KOPT-K1 (cell line): Measurements from ENCODE around the gene NGEF.

Source experiments
- H3K27ac ChIP-seq: fragments of 200-600 bp; sonication (generic); 2 replicates; pipeline ENCODE4 v1.5.1; 2016; ENCODE audit warnings: antibody characterized with exemption, mild to moderate bottlenecking, low read depth, low read length; ENCODE audit not compliant: poor library complexity, severe bottlenecking
- H3K36me3 ChIP-seq: fragments of 200-600 bp; sonication (generic); 2 replicates; pipeline ENCODE4 v1.5.1; 2017; ENCODE audit warnings: antibody characterized with exemption, mild to moderate bottlenecking, low read length, moderate library complexity; ENCODE audit not compliant: insufficient read depth
- H3K9me3 ChIP-seq: fragments of 200-600 bp; sonication (generic); 2 replicates; pipeline ENCODE4 v1.5.1; 2017; ENCODE audit warnings: antibody characterized with exemption, low read length, mild to moderate bottlenecking; ENCODE audit not compliant: insufficient read depth, poor library complexity, severe bottlenecking

The NGEF gene

DNA sequence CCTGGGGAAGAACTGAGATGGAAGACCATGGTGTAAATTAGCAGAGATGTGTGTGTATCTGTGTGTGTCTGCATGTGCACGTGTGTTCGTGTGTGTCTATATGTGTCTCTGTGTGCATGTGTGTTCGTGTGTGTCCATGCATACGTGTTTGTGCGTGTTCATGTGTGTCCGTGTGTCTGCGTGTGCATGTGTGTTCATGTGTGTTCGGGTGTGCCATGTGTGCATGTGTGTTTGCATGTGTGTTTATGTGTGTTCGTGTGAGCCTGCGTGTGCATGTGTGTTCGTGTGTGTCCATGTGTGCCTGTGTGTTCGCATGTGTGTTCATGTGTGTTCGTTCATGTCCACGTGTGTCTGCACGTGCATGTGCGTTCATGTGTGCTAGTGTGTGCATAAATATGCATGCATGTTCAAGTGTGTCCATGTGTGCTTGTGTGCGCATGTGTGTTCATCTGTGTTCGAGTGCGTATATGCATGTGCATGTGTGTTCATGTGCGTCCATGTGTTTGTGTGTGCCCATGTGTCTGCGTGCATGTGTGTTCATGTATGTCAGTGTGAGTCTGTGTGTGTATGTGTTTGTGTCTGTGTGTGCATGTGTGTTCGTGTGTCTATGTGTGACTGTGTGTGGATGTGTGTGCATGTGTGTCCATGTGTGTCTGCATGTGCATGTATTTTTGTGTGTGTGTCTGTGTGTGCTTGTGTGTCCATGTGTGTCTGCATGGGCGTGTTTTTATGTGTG lies 22.5 kb upstream of the NGEF start:
- H3K27ac ChIP-seq, result no peak overlapping the region
- H3K9me3 ChIP-seq, result no peaks in the 10 kb centered on the region
- H3K36me3 ChIP-seq, result no peaks in the 10 kb centered on the region

DNA sequence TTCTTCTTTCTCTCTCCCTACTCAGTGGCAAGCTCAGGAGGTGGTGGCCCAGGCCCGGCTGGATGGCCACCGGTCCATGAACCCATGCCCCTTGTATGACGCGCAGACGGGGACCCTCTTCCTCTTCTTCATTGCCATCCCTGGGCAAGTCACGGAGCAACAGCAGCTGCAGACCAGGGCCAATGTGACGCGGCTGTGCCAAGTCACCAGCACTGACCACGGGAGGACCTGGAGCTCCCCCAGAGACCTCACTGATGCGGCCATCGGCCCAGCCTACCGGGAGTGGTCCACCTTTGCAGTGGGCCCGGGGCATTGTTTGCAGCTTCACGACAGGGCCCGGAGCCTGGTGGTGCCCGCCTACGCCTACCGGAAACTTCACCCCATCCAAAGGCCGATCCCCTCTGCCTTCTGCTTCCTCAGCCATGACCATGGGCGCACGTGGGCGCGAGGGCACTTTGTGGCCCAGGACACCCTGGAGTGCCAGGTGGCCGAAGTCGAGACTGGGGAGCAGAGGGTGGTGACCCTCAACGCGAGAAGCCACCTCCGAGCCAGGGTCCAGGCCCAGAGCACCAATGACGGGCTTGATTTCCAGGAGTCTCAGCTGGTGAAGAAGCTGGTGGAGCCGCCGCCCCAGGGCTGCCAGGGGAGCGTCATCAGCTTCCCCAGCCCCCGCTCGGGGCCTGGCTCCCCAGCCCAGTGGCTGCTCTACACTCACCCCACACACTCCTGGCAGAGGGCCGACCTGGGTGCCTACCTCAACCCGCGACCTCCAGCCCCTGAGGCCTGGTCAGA lies 21.2 kb upstream of the NGEF start:
- Histone ChIP-seq H3K27ac (no peak overlapping the region), H3K36me3 (no peaks in the 10 kb centered on the region), H3K9me3 (no peaks in the 10 kb centered on the region)

GRCh38 chr2:233033672-233034071 lies 20.6 kb upstream of the NGEF start:
- H3K27ac ChIP-seq, result no peak overlapping the region

DNA sequence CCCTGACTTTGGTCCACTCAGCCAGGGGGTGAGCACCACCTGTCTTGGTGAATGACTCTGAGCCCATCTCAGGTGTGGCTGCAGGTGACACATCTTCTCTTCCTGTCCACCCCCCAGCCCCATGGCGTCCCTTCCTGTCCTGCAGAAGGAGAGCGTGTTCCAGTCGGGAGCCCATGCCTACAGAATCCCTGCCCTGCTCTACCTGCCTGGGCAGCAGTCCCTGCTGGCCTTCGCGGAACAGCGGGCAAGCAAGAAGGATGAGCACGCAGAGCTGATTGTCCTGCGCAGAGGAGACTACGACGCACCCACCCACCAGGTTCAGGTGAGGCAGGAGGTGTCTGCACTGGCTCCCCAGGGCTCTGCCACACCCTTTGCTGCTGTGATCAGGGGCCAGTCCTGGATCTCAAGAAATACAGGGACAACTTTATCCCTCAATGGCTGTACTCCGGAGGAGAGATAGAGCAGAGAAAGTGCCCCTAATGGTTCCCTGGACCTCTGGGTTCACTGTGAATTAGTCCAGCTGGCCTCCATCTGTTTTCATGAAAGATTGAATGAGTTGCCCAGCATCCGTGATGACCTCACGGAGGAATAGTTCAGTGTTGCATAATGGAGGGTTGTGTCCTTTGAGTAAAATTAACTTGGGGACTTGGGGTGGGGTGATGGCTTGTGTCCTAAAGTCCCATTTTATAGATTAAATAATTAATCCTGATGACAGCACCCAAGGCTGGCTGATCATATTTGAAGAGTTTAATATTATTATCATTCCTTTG lies 19.7 kb upstream of the NGEF start, which contains the start of gene NEU2:
NEU2 (plus strand) TSS at position 122 of the 770 bp plus-strand sequence; CDS start at position 122, 0 bp downstream.
- Histone ChIP-seq H3K36me3 (no peaks in the 10 kb centered on the region), H3K27ac (no peak within 1 kb of the TSS), H3K9me3 (no peaks in the 10 kb centered on the region)

More at GRCh38 chr2:233033672-233034071, 20.6 kb upstream of the NGEF start:
- Histone ChIP-seq H3K9me3 (no peaks in the 10 kb centered on the region), H3K36me3 (no peaks in the 10 kb centered on the region)

- Histone ChIP-seq H3K9me3 (no peaks in the 10 kb centered on the region), H3K27ac (no peak overlapping the region), H3K36me3 (no peaks in the 10 kb centered on the region)
Measured at GRCh38 chr2:233031556-233032500, 18.8 kb upstream of the NGEF start.

GRCh38 chr2:233029321-233029720 lies 16.3 kb upstream of the NGEF start:
- no peaks in the 10 kb centered on the region for H3K36me3 ChIP-seq
- no peak overlapping the region for H3K27ac ChIP-seq
- H3K9me3 ChIP-seq, result no peaks in the 10 kb centered on the region

DNA sequence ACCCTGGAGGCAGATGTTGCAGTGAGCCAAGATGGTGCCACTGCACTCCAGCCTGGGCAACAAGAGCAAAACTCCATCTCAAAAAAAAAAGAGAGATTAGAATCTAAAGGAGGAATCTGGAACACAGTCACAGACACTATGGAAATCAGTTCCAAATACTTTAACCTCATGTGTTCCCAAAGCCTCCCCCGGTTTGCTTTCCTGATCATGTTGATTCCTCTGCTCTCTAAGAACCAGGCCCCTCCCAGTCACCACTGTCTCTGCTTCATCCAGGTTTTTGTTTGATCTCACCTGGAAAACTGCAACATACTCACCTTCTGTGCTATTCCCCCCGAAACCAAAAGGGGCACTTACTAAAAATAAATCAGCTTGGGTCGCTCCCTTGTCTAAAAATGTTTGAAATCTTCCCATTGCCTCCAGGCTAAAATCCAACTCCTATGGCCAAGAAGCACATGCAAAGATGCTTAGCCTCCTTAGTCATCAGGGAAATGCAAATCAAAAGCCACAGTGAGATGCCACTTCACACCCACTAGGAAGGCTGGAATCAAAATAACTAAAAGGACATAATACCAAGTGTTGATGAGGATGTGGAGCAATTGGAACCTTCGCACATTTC lies 13.2 kb upstream of the NGEF start:
- H3K9me3 ChIP-seq, result no peaks in the 10 kb centered on the region
- H3K36me3 ChIP-seq, result no peaks in the 10 kb centered on the region
- no peak overlapping the region for H3K27ac ChIP-seq

GRCh38 chr2:233025706-233026105 lies 12.7 kb upstream of the NGEF start:
- no peak overlapping the region for H3K27ac ChIP-seq
- H3K9me3 ChIP-seq, result no peaks in the 10 kb centered on the region
- no peaks in the 10 kb centered on the region for H3K36me3 ChIP-seq

DNA sequence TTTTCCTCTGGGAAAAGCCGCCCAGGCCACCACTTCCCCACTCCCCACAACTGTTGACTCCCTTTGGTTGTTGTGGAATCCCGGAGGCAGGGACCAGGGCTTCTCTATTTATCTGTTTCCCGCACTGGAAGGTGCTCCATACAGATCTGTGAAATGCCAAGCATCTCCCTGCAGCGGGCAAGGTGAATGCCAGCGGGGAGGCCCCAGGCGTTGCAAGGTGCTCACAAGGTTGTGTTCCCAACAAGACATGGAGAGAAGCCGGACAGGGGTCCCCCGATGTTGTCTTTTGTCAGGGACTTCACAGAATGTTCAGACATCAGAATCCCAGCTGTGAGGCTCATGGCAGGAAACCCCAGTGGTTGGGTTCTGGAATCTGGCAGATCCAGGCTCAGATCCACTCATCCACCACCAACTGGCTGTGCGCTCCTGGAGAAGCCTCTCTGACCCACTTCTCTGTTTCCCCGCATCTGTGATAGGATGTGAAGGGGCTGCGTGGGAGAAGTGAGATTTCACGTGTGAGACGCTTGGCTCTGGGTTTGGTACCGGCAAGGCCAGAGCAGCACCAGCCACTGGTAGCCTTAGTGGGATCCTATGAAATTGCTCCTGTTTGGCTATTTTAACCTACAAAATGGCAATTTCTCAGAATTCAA lies 10.8 kb upstream of the NGEF start:
- no peaks in the 10 kb centered on the region for H3K36me3 ChIP-seq
- H3K27ac ChIP-seq, result no peak overlapping the region
- H3K9me3 ChIP-seq, result no peaks in the 10 kb centered on the region

GRCh38 chr2:233023007-233023760 lies 10.1 kb upstream of the NGEF start:
- Histone ChIP-seq H3K27ac (no peak overlapping the region), H3K9me3 (no peaks in the 10 kb centered on the region), H3K36me3 (no peaks in the 10 kb centered on the region)

GRCh38 chr2:233022561-233022960 lies 9.5 kb upstream of the NGEF start:
- Histone ChIP-seq H3K9me3 (no peaks in the 10 kb centered on the region), H3K36me3 (no peaks in the 10 kb centered on the region), H3K27ac (no peak overlapping the region)

DNA sequence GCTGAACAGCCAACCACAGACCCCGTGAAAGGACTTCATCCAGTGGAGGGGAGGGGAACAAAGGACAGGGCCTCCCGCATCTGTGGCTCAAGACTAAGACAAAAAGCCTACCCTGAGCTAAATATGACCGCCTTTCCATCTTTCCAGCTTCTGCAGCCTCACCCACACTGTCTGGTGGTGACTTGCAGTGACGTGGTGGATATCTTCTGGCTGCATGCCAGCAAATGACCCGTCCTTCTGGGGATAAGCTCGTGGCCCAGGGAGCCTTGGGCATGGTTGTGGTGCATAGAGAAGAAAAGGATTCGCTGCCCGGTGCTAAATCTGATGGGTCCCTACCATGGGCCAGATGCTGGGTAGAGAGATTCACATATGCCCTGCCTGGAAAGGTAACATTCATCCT lies 8.7 kb upstream of the NGEF start:
- H3K27ac ChIP-seq, result no peak overlapping the region
- H3K36me3 ChIP-seq, result no peaks in the 10 kb centered on the region
- H3K9me3 ChIP-seq, result no peaks in the 10 kb centered on the region

GRCh38 chr2:233020454-233020853 lies 7.4 kb upstream of the NGEF start:
- H3K36me3 ChIP-seq, result no peaks in the 10 kb centered on the region
- H3K9me3 ChIP-seq, result no peaks in the 10 kb centered on the region
- H3K27ac ChIP-seq, result no peak overlapping the region
